Measurements from ENCODE around the gene SLC24A3. TPM values are rescaled to one million over a fixed set of nuclear protein-coding genes. Genes with fewer than 3 reads are reported as not detected.

SLC24A3 gene
- total RNA-seq, 1 experiment from 2014 or later = 46.0 TPM

DNA sequence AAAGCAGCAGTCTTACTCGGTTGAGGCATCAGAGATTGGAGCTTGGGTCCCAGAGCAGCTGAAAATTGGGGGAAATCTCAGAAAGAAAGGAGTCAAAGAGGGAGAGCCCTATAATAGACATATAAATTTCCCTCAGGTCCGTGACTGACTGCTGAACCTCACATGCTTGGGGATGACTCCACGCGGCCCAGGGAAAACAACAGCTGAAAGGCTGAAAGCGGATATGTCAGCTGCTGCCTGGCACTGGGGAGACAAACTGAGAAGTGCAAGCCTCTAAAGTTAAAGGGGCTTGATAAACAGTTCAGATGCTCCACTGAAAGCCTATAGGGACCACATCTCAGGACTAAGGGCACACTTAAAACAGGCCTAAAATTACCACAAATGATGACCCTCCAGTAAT lies 289.7 kb downstream of the SLC24A3 start:
- H3K27me3 ChIP-seq (replicated peaks; ENCODE audit: insufficient read depth, low read depth, low read length, poor library complexity) = no peaks in the 10 kb centered on the region
- TF ChIP-seq EZH2 (IDR thresholded peaks at IDR 0.05; ENCODE audit: borderline replicate concordance, low read depth, low read length, poor library complexity, severe bottlenecking) = no peak
- TF ChIP-seq, protein P1, sequence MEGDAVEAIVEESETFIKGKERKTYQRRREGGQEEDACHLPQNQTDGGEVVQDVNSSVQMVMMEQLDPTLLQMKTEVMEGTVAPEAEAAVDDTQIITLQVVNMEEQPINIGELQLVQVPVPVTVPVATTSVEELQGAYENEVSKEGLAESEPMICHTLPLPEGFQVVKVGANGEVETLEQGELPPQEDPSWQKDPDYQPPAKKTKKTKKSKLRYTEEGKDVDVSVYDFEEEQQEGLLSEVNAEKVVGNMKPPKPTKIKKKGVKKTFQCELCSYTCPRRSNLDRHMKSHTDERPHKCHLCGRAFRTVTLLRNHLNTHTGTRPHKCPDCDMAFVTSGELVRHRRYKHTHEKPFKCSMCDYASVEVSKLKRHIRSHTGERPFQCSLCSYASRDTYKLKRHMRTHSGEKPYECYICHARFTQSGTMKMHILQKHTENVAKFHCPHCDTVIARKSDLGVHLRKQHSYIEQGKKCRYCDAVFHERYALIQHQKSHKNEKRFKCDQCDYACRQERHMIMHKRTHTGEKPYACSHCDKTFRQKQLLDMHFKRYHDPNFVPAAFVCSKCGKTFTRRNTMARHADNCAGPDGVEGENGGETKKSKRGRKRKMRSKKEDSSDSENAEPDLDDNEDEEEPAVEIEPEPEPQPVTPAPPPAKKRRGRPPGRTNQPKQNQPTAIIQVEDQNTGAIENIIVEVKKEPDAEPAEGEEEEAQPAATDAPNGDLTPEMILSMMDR (conservative IDR thresholded peaks at IDR 0.05; ENCODE audit: low read depth, low read length) = no peak
- H3K27ac ChIP-seq (ENCODE audit: low read depth, low read length, poor library complexity, severe bottlenecking) = no peak overlapping the region
- H3K36me3 ChIP-seq (ENCODE audit: insufficient read depth, low read length, poor library complexity, severe bottlenecking) = no peaks in the 10 kb centered on the region
- ChIA-PET CTCF (no interaction called here), POLR2A (ENCODE audit: low non-redundant PET) (no interaction called here)
- DNase-seq (ENCODE audit: low spot score) = no peak
- H3K4me1 ChIP-seq (ENCODE audit: insufficient read depth, low read length, poor library complexity, severe bottlenecking) = peaks cover 10% of the 10 kb centered on the region
- no peak overlapping the region for H3K4me3 ChIP-seq (ENCODE audit: low read depth, low read length, poor library complexity, severe bottlenecking)
- H3K9me3 ChIP-seq (ENCODE audit: low read depth, low read length, poor library complexity, severe bottlenecking) = no peaks in the 10 kb centered on the region
- no TSS peak for BruUV-seq (replicated peaks)
- intact Hi-C loops (cut with micrococcal nuclease; ENCODE audit: unreplicated experiment) = no loop called here

DNA sequence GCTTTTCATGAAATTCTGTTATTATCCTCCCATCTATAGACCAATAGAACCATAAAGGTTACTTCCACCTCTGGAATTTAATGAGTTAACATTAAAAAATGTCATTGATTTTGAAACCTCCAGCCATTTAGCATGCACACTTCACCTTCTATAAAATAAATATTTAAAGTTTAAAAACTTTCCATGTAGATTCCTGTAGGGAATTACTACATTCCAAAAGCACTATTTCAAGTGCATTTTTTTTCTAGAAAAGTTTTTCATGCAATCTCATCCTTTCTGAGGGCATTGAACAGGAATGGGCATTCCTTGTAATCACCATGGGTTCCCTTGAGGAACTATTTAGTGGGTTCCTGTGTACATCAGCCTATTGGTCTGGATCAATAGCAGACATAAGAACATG lies 291.8 kb downstream of the SLC24A3 start:
- ChIA-PET CTCF (no interaction called here), POLR2A (ENCODE audit: low non-redundant PET) (no interaction called here)
- Histone ChIP-seq H3K4me3 (ENCODE audit: low read depth, low read length, poor library complexity, severe bottlenecking) (no peak overlapping the region), H3K36me3 (ENCODE audit: insufficient read depth, low read length, poor library complexity, severe bottlenecking) (no peaks in the 10 kb centered on the region), H3K4me1 (ENCODE audit: insufficient read depth, low read length, poor library complexity, severe bottlenecking) (peaks cover 10% of the 10 kb centered on the region), H3K27ac (ENCODE audit: low read depth, low read length, poor library complexity, severe bottlenecking) (no peak overlapping the region), H3K9me3 (ENCODE audit: low read depth, low read length, poor library complexity, severe bottlenecking) (no peaks in the 10 kb centered on the region), H3K27me3 (replicated peaks; ENCODE audit: insufficient read depth, low read depth, low read length, poor library complexity) (no peaks in the 10 kb centered on the region)
- DNase-seq (ENCODE audit: low spot score) = no peak
- intact Hi-C loops (cut with micrococcal nuclease; ENCODE audit: unreplicated experiment) = no loop called here
- BruUV-seq (replicated peaks) = no TSS peak
- no peak for TF ChIP-seq EZH2 (IDR thresholded peaks at IDR 0.05; ENCODE audit: borderline replicate concordance, low read depth, low read length, poor library complexity, severe bottlenecking)
- TF ChIP-seq, protein P1 (conservative IDR thresholded peaks at IDR 0.05; ENCODE audit: low read depth, low read length) = no peak

DNA sequence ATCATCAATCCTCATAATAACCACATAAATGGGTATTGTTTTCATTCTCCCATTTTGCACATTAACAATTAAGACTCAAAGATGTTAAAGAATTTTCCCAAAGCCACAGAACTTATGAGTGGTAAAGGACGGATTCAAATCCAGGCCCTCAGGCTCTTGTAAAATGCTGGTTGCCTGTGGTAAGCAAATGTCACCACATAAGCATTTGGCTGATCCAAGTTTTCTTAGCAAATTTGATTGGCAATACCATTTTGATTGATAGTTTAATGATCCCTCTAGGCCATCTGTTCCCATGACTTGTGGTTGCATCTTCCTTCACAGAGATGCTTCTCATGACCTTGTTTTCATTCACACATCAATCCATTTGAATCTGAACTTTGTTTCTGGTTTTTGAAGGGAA lies 293.6 kb downstream of the SLC24A3 start:
- TF ChIP-seq, protein P1 (conservative IDR thresholded peaks at IDR 0.05; ENCODE audit: low read depth, low read length) = no peak
- TF ChIP-seq EZH2 (IDR thresholded peaks at IDR 0.05; ENCODE audit: borderline replicate concordance, low read depth, low read length, poor library complexity, severe bottlenecking) = no peak
- Histone ChIP-seq H3K4me1 (ENCODE audit: insufficient read depth, low read length, poor library complexity, severe bottlenecking) (peaks cover 10% of the 10 kb centered on the region), H3K27ac (ENCODE audit: low read depth, low read length, poor library complexity, severe bottlenecking) (no peak overlapping the region), H3K9me3 (ENCODE audit: low read depth, low read length, poor library complexity, severe bottlenecking) (no peaks in the 10 kb centered on the region), H3K4me3 (ENCODE audit: low read depth, low read length, poor library complexity, severe bottlenecking) (no peak overlapping the region), H3K27me3 (replicated peaks; ENCODE audit: insufficient read depth, low read depth, low read length, poor library complexity) (no peaks in the 10 kb centered on the region), H3K36me3 (ENCODE audit: insufficient read depth, low read length, poor library complexity, severe bottlenecking) (no peaks in the 10 kb centered on the region)
- no peak for DNase-seq (ENCODE audit: low spot score)
- CTCF ChIA-PET = no interaction called here
- intact Hi-C loops (cut with micrococcal nuclease; ENCODE audit: unreplicated experiment) = no loop called here
- POLR2A ChIA-PET (ENCODE audit: low non-redundant PET) = no interaction called here
- BruUV-seq (replicated peaks) = no TSS peak
